ENCODE measurements around the gene CCN2.

The CCN2 gene

DNA sequence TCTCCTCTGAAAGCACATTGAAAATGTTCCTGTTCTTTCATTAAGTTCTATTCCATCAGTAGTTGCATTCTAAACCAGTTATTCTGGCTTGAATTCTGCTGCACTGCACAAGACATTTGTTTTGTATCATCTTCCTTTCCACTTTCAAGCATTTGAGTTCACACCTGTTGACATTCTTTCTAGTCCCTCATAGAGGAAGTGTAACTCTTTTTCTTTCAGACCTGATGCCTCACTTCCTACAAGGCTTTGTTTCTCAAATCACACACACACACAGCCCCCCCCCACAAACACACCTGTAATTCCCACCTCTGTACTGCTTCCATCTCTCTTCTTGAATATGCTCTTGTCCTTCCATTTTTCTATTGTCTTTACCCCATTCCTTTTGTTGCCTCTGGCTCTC lies 50.9 kb downstream of the CCN2 start:
- peaks cover 32% of the 10 kb centered on the region for H3K27me3 Mint-ChIP-seq (ENCODE audit: low read depth)
- H3K9me3 Mint-ChIP-seq, result peaks cover 16% of the 10 kb centered on the region
- H3K4me1 Mint-ChIP-seq, result peaks cover 3% of the 10 kb centered on the region
- no peak overlapping the region for H3K4me3 Mint-ChIP-seq
- H3K36me3 Mint-ChIP-seq (ENCODE audit: low read depth), result no peaks in the 10 kb centered on the region
- TF ChIP-seq, protein P1, sequence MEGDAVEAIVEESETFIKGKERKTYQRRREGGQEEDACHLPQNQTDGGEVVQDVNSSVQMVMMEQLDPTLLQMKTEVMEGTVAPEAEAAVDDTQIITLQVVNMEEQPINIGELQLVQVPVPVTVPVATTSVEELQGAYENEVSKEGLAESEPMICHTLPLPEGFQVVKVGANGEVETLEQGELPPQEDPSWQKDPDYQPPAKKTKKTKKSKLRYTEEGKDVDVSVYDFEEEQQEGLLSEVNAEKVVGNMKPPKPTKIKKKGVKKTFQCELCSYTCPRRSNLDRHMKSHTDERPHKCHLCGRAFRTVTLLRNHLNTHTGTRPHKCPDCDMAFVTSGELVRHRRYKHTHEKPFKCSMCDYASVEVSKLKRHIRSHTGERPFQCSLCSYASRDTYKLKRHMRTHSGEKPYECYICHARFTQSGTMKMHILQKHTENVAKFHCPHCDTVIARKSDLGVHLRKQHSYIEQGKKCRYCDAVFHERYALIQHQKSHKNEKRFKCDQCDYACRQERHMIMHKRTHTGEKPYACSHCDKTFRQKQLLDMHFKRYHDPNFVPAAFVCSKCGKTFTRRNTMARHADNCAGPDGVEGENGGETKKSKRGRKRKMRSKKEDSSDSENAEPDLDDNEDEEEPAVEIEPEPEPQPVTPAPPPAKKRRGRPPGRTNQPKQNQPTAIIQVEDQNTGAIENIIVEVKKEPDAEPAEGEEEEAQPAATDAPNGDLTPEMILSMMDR (IDR thresholded peaks at IDR 0.05; ENCODE audit: unreplicated experiment in 3 of 3), result no peak
- no peak overlapping the region for H3K27ac Mint-ChIP-seq

DNA sequence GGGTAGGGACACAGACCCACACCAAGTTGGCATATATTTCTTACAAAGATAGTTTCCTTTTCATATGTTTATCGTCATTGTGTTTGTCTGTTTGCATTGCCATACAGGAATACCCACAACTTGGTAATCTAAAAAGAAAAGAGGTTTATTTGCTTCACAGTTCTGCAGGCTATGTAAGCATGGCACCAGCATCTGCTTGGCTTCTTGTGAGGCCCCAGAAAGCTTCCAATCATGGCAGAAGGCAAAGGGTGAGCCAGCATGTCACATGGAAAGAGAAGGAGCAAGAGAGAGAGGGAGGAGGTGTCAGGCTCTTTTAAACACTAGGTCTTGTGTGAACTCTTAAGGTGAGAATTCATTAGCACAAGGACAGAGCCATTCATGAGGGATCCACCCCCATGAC lies 52.5 kb downstream of the CCN2 start:
- TF ChIP-seq, protein P1 (IDR thresholded peaks at IDR 0.05; ENCODE audit: unreplicated experiment in 3 of 3), result no peak
- peaks cover 24% of the 10 kb centered on the region for H3K27me3 Mint-ChIP-seq (ENCODE audit: low read depth)
- H3K36me3 Mint-ChIP-seq (ENCODE audit: low read depth), result no peaks in the 10 kb centered on the region
- no peak overlapping the region for H3K4me3 Mint-ChIP-seq
- H3K27ac Mint-ChIP-seq, result no peak overlapping the region
- H3K4me1 Mint-ChIP-seq, result peaks cover 11% of the 10 kb centered on the region
- H3K9me3 Mint-ChIP-seq, result peaks cover 14% of the 10 kb centered on the region

All from nephron (organoid).